Stimulated activated CD4-positive, alpha-beta T cell treated with anti-CD3 and anti-CD28 coated beads, Interleukin-2, amount 100 ng/mL, for 24 hours (primary cell): Measurements from ENCODE around the gene SP8.

Experiments used
- DNase-seq, 2 donors: peaks; one replicate each; pipeline ENCODE4 v3.0.0-alpha.2; 2020

Gene SP8

DNA sequence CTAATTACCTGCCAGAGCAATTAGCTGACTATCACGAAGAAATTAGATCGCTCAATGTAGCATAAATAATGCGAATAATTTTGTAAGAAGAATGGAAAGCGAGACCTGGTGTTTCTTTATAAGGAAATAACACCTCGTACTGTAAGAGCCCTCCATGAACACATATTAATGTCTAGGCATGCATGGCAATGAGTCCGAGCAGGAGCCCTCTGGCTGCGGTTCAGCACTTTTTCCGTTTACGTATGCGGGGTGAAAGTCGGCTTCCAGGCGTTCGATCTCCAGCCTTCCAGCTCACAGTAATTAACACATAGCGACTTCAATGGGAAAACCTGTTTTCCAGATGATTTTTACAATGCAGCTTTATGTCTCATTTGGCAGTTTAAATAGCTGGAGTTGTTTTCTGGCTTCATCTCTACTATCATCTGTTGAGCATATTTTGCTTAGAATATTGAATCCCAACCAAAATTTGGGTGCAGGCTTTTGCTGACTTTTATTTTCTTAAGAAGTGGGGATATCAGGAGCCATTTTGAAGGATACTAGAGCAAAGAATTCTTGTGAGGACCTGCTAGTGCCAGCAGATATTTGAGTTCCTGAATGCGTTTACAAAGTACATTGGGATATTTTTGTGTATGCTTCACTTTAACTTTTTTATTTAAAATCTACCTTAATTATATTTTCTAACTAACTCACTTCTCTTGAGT is 7.2 kb upstream of the SP8 start:
- DNase-seq, result no peak

DNA sequence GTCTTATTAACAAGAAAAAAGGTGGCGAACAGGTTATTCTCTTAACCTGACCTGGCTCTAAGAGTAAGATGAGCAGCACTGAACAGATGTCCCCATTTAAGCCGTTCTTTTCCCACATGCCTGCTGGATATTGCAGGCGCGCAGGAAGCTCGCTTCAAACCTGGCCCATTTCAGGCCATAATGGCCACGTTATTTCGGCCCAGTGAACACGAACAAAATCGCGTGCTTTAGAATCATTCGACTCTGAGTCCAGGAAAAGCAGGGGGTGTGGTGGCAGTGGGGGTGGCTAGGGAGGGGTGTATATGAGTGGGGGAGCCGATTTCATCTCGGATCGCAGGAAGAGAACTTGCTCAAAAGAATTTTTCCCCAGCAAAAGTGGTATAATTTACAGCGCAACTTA is 6.6 kb upstream of the SP8 start:
- DNase-seq, result no peak

DNA sequence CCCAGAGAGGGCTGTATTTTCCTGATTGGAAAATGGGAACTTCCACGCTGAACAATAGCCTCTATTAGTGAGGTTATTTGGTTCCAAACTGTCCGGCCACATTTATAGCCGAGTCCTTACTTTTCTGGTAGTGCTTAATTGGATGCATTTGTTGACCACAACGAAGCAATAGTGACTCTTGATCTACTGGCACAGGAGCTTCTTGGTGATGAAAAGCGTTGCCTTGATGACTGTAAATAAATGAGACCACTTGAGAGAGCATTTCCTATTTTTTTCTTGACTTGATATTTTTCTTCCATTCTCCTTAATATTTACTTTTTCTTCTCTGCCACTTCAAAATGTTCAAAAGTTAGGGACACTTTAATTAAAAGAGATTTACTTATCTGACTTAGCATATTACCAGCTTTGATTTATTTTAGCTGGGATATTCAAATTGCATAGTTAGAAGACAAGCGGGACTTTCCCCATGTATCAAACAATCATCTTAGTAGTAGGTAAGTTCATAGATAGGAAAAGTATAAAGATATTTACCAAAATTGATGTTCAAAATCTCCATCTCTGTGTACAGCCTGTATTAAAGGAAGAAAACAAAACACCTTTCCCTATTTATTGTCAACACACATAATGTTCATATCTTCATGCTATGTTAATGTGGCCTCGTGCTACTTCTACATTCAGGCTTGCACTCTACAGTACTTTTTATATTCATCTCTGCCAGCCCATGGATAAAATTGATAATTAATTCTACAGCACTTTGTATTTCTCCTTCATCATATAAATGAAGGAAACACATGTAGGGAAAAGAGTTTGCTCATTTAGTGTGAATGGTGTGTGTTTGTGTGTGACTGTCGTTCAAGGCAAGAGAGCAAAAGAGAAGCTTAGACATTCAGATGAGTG is 5.1 kb upstream of the SP8 start:
- DNase-seq, result no peak

DNA sequence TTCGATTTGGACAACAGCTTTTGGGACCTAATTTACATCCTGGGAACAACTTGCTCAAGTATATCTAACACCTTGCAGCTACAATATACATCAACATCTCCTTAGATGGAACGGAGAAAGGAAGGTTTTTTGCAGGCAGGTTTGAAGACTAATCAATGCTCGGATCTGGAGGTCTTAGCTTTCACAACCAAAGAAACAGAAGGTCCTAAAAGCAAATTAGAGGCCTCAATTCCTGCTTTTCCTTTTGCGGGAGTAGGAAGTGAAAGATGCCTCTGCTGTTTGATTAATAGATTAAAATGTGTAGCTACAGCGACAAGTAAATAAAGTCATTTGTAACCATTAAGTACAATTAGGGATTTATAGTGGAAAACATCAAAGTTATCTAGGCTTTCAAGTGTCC is 3.7 kb upstream of the SP8 start:
- no peak for DNase-seq

DNA sequence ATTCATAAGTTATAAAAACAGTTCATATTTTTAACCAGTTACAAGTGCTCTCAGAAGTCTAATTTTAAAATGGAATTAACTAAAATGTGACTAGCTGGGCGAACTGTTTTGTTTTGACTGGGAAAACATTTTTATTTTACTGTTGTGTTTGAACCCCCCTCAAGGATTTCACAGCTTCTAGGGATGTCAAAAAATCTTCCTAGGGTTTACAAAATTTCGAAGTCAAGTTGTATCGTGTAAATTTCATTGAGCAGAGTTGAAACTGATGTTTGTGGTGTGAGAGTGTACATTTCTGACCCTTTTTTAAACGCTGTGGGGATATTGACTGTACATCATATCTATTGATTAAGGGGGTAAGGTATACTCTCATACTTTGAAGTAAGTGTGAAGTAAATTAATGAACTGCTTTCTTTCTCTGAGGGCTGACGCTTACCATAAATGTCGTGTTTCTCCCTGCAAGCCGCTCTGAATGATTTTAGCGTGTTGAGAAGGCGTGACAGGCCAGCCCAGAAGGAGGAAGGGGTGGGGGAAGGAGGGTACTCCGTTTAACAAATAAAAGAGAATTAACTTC is 1.8 kb upstream of the SP8 start:
- DNase-seq, result no peak

DNA sequence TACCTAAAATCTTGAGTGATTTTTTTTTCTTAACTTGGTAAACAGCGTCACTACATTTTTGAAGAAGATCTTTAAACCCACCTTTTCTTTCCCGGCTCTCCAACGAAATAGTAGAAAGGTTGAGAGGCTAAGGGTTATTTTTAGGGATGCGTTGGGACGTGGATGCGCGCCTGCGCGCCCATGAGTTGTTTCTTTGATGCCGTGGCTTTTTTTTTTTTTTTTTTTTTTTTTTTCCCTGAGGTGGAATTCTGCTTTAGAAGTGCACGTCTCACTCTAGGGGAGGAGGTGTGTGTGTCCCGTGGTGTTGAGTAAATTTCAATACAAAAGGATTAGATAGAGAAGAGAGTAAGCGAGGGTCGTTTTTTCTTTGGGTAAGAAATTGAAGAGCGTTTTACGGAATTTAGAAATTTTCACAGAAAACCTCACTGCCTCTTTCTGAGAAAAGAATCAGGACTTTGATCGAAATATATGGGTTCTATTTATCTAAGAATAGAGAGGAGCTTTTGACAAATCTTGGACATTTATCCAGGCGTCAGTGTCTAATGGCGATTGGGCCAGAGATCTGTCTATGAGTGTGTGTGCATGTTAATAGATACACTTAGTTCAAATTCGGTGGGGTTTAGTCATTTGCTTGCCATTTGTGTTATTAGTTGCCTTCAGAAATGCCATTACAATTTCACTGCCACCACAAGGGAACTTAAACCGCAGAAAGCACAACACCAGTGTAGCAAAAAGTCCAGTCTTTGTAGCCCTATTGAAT is 1.2 kb upstream of the SP8 start:
- no peak for DNase-seq

DNA sequence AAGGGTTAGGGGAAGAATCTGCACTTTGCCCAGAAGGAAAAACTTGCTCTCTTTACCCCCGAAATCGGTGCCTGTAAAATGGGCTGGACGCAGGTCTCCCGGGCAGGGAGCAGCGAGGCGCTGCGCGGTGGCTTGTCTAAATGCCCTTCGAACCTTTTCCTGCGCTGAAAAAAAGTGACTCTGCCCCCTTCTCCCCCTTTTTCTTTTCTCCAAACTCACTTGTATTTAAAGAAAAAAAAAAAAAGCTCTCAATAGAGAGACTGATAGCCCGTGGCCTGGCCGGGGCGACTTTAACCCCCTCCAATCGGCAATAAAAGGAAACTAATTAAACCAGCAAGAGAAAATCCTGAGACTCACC is 286 bp downstream of the SP8 start:
- no peak for DNase-seq

DNA sequence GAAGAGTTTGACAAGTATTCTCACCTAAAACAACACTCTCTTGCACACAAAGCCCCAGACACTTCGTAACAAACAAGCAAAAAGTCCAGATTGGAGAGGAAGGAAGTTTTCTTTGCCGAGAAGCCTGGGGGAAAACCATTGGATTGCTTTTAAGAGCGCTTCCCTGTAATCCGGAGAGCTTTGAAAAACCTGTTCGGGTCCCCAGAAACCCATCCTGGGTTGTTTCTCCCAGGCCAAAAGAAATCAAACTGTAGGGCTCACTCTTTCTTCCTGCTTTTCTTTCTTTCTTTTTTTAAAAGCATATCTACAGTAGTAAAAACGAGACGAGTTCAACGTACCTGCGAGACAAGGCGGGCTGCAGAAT is 655 bp downstream of the SP8 start:
- DNase-seq, result no peak

DNA sequence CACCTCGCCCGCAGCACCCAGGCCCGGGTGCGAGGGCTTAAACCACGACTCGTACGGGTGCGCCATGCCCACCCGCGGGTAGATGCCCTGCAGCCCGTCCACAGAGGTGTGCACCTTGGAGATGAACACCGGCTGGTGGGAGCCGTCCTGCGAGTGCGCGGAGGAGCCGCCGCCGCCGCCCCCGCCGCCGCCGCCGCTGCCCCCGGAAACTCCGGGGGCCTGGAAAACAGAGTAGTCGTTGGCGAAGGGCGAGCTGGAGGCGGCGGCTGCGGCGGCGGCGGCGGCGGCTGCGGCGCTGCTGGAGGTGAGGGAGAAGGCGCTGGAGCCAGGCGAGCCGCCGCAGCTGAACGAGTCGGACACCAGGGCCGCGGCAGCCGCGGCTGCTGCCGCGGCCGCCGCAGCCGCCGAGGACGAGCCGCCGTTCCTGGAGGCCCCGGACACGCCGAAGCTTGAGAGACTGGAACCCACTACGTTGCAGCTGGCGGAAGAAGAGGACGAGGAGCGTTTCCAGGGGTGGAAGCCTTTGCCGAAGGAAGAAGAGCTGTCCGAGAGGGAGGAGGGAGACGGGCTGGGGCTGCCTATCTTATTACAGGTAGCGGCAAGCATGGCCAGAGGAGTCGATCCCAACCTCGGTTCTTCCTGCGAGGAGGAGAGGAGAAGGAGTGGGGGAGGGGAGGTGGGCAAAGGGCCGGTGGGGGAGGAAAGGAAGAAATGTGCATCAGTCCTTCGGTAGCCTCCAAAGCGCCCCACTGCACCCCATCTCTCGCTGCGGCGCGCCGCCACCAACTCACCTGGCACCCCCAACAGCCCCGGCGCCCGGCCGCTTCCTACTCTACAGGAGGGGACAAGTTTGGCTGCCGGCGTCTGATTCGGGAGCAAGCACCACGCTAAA is 1.3 kb downstream of the SP8 start:
- no peak for DNase-seq

DNA sequence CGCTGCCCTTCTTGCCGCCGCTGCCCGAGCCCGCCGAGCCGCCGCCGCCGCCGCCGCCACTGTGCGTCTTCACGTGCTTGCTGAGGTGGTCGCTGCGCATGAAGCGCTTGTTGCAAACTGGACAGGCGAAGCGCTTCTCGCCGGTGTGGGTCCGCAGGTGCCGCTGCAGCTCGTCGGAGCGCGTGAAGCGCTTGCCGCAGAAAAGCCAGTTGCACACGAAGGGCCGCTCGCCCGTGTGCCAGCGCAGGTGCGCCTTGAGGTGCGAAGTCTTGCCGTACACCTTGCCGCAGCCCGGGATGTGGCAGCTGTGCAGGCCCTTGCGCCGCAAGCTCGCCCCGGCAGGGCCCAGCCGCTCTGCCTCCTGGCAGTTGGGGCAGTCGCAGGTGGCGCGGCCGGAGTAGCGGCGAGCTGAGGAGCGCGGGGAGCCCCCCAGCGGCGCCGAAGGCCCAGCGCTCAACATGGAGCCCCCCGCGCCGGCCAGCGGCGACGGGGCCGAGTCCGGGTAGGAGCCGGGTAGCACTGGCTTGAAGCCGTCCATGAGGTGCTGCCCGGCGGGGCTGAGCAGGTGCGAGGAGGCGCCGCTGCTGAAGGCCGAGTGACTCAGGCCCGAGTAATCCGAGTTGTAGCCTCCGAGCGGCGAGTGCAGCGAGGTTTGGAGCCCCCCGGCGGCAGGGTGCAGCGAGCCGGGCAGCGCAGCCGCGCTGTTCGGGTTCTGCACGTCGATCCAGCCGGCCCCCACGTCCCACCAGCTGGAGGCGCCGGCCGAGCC is 2.1 kb downstream of the SP8 start:
- DNase-seq, result no peak

DNA sequence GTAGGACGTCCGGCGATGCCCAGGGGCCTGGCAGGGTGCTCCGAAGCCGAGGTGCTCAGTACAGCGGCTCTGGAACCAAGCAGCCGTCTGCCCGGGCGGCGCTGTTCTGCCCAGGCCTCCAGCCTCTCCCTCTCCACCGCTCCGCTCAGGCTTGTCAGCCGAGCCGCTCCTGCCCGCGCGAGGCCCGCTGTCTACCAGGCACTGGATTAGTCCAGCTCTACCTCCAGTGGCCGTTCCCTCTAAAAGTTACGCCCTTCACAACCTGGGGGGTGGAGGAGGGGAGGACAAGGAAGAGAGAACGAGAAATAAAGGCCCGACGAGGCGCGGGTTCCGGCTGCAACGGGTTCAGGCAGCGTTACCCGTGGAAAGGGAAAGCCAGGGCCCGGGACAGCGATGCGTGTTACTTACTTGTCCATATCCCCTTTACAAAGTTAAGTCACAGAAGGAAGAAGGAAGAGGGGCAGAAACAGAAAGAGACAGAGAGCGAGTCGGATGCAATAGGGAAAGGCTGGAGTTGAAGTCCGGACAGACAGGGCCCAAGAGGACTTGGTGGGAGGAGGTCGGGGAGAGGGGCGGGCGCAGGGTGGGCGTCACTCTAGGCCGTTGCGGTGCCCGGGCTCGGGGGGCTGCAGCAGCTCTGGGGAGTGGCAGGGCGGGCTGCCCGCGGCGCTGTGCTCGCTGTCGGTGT is 2.8 kb downstream of the SP8 start:
- no peak for DNase-seq

DNA sequence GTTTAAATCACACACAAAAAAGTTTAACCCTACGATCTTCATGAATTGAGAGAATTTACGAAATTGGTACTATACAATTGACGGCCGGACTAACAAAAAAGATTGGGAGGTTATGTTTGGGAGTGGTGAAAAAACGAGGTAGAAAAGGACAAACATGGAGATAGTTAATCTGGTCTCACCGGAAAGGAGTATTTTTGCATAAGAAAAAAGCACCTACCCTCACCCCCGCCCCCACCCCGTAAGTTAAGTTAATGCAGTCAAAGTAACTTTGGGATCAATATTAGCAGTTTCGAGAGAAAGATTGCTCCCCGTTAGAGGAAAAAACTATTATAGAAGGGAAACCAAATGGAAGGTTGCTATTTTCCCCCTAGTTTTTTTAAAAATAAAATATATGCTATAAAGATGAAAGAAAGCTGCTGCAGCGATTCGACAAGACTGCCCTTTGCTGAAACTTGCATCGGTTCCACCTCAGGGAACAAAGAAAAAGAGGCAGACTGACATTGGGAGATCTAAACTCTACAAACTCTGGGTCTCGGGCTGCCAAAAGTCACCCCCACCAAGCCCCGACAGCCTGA is 3.5 kb downstream of the SP8 start:
- DNase-seq, result no peak

DNA sequence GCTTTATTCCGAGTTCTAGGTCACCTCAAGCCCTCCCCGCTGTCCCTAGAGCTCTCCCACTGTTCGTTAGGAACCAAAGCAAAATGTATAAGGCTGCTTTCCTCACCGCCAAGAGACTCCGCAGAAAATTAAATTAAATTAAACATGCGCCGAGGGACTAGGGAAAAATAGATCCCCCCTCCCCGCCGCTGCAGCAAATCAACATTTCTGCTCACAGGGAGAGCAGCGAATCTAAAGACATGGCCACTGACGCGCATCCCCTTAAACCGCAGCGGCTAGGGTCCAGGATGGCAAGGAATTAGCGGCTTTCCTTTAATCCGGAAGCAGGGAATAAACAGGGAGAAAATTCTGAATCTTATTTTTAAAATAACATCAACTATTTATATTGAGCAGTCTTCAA is 7.6 kb downstream of the SP8 start:
- no peak for DNase-seq

DNA sequence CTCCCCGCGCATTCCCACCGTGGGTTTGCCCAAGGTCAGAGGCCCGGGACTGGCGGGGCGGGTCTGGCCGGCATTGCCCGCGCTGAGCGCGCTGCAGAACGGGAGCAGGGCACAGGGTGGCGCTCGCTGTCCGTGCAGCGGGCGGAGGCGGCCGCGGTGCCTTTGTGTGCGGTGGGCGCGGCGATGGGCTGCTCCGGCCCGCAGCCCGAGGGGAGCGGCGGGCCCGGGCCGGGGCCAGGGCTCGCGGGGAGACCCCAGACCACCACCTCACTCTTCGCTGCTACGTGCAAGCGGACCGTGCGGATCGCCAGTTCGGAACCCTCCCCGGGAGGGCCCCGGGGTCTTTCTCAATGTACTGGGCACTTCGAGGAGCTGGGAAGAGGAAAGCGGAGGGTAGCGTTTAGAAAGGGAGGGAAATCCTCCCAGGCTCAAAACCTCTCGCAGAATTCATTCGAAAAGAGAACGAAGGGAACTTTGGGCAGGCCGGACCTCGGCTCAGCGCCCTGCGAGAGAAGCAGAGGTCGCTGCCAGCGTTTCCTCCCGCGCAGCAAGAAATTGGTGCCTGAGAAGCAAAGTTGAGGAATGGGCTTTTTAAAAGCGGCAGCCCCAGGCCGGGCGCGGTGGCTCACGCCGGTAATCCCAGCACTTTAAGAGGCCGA is 8.5 kb downstream of the SP8 start:
- DNase-seq, result peak in 1 of 2 donors; percentile 40

DNA sequence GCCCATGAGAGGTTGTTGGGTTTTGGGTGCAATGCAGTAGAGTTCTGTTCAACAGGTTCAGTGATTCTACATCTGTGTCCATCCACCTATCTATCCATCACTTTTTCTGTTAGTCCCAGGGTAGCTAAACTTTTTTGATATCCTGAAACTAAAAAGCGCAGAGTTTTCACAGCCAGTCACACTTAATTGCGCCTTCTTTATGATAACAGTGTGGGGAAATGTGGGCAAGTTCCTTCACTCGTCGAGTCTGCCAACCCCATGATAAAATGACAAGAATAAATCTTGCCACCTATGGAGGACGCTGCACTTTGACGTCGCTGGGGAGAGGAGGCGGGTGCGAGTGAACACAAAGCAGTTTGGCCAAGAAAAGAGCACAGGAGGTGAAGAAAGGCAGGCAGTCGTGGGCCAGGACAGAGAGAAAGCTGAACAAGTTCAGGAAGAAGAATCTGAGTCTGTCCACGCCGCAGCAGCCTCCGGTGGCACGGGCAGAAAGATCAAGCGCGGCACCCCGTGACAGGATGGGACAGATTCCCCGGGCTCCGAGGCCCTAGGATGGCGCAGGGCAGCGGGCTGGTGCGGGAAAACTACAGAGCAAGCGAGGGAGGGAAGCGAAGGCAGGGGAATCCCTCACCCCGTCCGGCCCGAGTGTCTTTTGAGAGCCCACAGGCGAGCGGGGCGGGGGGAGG is 9.2 kb downstream of the SP8 start:
- no peak for DNase-seq

DNA sequence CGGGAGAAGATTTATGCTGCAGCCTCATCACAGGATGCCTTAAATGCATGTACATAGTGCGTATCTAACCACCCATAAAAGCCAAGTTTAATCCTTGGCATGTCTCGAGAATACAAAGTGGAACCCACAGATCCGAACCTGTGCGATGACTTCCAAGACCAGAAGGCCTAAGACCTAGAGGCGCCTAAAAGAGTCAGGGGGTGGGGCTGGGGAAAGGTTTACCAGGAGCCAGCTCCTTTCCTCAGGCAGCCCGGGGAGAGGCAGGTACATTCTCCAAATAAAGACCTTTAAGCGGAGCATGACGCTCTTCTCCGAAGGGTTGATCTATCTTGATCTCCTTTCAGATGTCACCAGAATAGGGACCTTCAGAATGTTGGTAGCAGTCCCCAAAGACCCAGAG is 9.7 kb downstream of the SP8 start:
- no peak for DNase-seq

DNA sequence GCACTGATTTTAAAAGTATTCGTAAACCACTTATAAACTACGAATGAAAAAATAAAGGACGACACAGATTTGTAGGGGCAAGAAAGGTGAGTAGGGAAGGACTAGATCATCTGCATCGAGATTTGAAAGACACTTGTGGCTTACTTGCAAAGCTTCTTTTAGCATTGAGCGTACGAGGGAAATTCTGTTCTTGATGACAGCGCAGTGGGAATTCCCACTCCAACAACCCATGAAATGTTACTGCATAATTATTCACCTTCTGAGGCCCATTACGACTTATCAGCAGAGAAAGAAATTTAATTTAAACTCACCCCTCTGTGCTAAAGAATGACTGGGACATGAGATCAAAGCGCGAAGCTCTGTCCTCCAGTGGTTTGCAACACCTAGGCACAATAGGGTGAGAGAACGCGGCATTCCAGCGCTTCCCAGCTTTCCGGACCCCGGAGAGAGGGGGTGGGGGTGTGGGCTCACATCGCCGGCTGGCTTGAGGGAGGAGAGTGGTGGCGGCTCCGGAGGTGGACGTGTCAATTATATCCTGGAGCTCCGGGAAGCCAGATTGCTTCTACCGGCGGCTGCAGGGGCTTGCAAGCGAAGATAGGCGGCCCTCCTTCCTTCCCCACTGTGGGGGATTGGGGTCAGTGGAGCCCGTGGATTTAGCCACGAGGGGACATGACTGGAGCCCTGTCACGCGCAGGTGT is 10.3 kb downstream of the SP8 start:
- no peak for DNase-seq

DNA sequence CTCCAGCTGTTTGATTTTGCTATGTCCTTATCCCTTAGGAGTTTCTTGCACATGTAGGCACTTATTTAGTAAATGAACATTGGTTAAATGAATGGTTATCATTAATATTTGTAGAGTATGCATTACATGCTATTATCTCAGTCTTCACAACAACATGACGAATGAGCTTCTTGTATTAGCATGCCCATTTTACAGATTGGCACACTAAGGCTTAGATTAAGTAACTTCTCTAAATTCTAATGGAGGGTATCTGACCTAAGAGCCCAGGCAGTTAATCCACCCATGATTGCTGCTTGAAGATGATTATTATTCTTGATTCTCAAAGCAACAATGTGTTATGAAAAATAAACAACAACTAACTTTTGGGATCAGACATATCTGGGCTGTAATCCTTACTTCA is 32.7 kb downstream of the SP8 start:
- no peak for DNase-seq

DNA sequence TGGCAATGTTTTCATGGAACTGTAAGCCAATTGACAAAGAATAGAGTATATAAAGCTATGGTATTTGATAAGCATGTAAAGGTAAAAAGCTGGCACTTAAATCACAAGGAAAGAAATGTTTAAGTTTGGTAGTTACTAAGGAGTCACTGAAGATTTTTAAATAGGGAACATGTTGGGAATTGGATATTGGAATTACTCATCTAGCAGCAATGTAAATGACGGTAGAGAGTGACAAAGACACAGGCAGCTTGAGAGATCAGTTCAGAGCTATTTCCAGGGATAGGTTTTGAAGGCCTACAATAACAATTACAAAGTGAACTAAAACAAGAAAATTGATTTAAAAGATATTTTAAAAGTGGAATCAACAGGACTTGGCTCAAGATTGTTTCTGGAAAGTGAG is 36.8 kb downstream of the SP8 start:
- DNase-seq, result no peak
